HEK293 (cell line): ENCODE data around the gene SMARCD3.
A peak's percentile ranks its signal among the peaks of the same experiment; 100 is the strongest.

ENCODE experiments used
- CTCF ChIA-PET: fragments of 350-600 bp; formaldehyde crosslinking; extraction: SDS; loops from one replicate; lab custom pipeline; 2021; ENCODE audit warnings: antibody characterized with exemption; lab: Yijun Ruan, JAX
- POLR2A ChIA-PET: fragments of 300-600 bp; formaldehyde crosslinking; extraction: SDS; loops from one replicate; lab custom pipeline; 2020; ENCODE audit warnings: antibody characterized with exemption, inconsistent platforms; lab: Yijun Ruan, JAX
- H3K27ac ChIP-seq: fragments of 200-500 bp; sonication (Bioruptor generic); 2 replicates; pipeline ENCODE4 v1.5.1; 2014; ENCODE audit warnings: low read depth, low read length, control low read depth, inconsistent platforms; ENCODE audit errors: extremely low read depth
- H3K36me3 ChIP-seq, 2 experiments: fragments of 200-500 bp in 1 of 2; sonication (Bioruptor generic) in 1 of 2; 1 replicate in 1 of 2; 2 replicates in 1 of 2; pipeline ENCODE4 v1.5.1; 2014 to 2017; ENCODE audit warnings: inconsistent platforms in 2 of 2, low read length in 2 of 2; ENCODE audit not compliant: control insufficient read depth in 2 of 2, insufficient read depth in 1 of 2
- H3K4me1 ChIP-seq: fragments of 200-500 bp; sonication (Bioruptor generic); 2 replicates; pipeline ENCODE4 v1.5.1; 2014; ENCODE audit warnings: mild to moderate bottlenecking, low read length, inconsistent platforms; ENCODE audit not compliant: control insufficient read depth, insufficient read depth
- H3K4me3 ChIP-seq: 2 replicates; pipeline ENCODE4 v1.5.1; 2011; ENCODE audit warnings: low read depth, mild to moderate bottlenecking, control low read depth, low read length, moderate library complexity
- H3K9me3 ChIP-seq: fragments of 200-500 bp; sonication (Bioruptor generic); 2 replicates; pipeline ENCODE4 v1.5.1; 2014; ENCODE audit warnings: low read depth, low read length, inconsistent platforms; ENCODE audit not compliant: control insufficient read depth, insufficient read depth
- FEZF1 ChIP-seq: fragments of 450-650 bp; formaldehyde crosslinking; IDR thresholded peaks from 2 replicates; pipeline ENCODE4 v1.5.1; 2016; ENCODE audit warnings: missing biosample characterization, missing genetic modification characterization
- GFI1B ChIP-seq: fragments of 450-650 bp; formaldehyde crosslinking; IDR thresholded peaks from 2 replicates; pipeline ENCODE4 v1.5.1; 2016; ENCODE audit warnings: missing biosample characterization, missing genetic modification characterization
- GLIS2 ChIP-seq: fragments of 450-650 bp; formaldehyde crosslinking; IDR thresholded peaks from 2 replicates; pipeline ENCODE4 v1.5.1; 2016; ENCODE audit warnings: missing biosample characterization, missing genetic modification characterization
- HOXC10 ChIP-seq: sonication (generic); formaldehyde crosslinking; IDR thresholded peaks from 2 replicates; pipeline ENCODE4 v1.8.1; 2023; ENCODE audit warnings: mild to moderate bottlenecking, missing genetic modification reagents
- KLF8 ChIP-seq: fragments of 450-650 bp; formaldehyde crosslinking; IDR thresholded peaks from 2 replicates; pipeline ENCODE4 v1.5.1; 2016; ENCODE audit warnings: missing biosample characterization, missing genetic modification characterization
- SP3 ChIP-seq: fragments of 450-650 bp; formaldehyde crosslinking; IDR thresholded peaks from 2 replicates; pipeline ENCODE4 v1.5.1; 2016; ENCODE audit warnings: missing biosample characterization, missing genetic modification characterization
- ZBTB20 ChIP-seq: fragments of 450-650 bp; formaldehyde crosslinking; IDR thresholded peaks from 2 replicates; pipeline ENCODE4 v1.5.1; 2016; ENCODE audit warnings: missing biosample characterization, missing genetic modification characterization
- ZBTB26 ChIP-seq: fragments of 450-650 bp; formaldehyde crosslinking; optimal IDR thresholded peaks from 2 replicates; pipeline ENCODE3; 2016; ENCODE audit warnings: missing biosample characterization, mild to moderate bottlenecking, missing genetic modification characterization
- ZBTB44 ChIP-seq: fragments of 450-650 bp; IDR thresholded peaks from 2 replicates; pipeline ENCODE4 v1.5.1; 2018; ENCODE audit warnings: missing biosample characterization, mild to moderate bottlenecking, missing genetic modification characterization
- ZNF121 ChIP-seq: fragments of 450-650 bp; formaldehyde crosslinking; IDR thresholded peaks from 2 replicates; pipeline ENCODE4 v1.5.1; 2016; ENCODE audit warnings: missing biosample characterization, missing genetic modification characterization
- ZNF214 ChIP-seq: fragments of 450-650 bp; formaldehyde crosslinking; IDR thresholded peaks from 2 replicates; pipeline ENCODE4 v1.5.1; 2017; ENCODE audit warnings: missing biosample characterization, mild to moderate bottlenecking, missing genetic modification characterization, borderline replicate concordance
- ZNF398 ChIP-seq: fragments of 450-650 bp; formaldehyde crosslinking; IDR thresholded peaks from 2 replicates; pipeline ENCODE4 v1.5.1; 2017; ENCODE audit warnings: missing biosample characterization, missing genetic modification characterization
- ZNF521 ChIP-seq: fragments of 450-650 bp; formaldehyde crosslinking; IDR thresholded peaks from 2 replicates; pipeline ENCODE4 v1.5.1; 2017; ENCODE audit warnings: missing biosample characterization, mild to moderate bottlenecking, missing genetic modification characterization
- ZNF549 ChIP-seq: fragments of 450-650 bp; IDR thresholded peaks from 2 replicates; pipeline ENCODE4 v1.5.1; 2018; ENCODE audit warnings: missing biosample characterization, missing genetic modification characterization, mild to moderate bottlenecking, inconsistent platforms, moderate library complexity
- ZNF571 ChIP-seq: fragments of 450-650 bp; formaldehyde crosslinking; IDR thresholded peaks from 2 replicates; pipeline ENCODE4 v1.5.0; 2017; ENCODE audit warnings: missing biosample characterization, missing genetic modification characterization
- ZNF610 ChIP-seq: fragments of 450-650 bp; formaldehyde crosslinking; IDR thresholded peaks from 2 replicates; pipeline ENCODE4 v1.5.1; 2016; ENCODE audit warnings: missing biosample characterization, missing genetic modification characterization, borderline replicate concordance
- ZNF654 ChIP-seq: fragments of 450-650 bp; formaldehyde crosslinking; IDR thresholded peaks from 2 replicates; pipeline ENCODE4 v1.5.1; 2016; ENCODE audit warnings: low read depth, missing biosample characterization, missing genetic modification characterization
- ZNF692 ChIP-seq: fragments of 450-650 bp; formaldehyde crosslinking; IDR thresholded peaks from 2 replicates; pipeline ENCODE4 v1.5.1; 2016; ENCODE audit warnings: missing biosample characterization, missing genetic modification characterization
- ZNF707 ChIP-seq: fragments of 450-650 bp; formaldehyde crosslinking; IDR thresholded peaks from 2 replicates; pipeline ENCODE4 v1.5.1; 2016; ENCODE audit warnings: missing biosample characterization, missing genetic modification characterization
- ZNF830 ChIP-seq: fragments of 450-650 bp; IDR thresholded peaks from 2 replicates; pipeline ENCODE4 v1.5.0; 2018; ENCODE audit warnings: missing biosample characterization, missing genetic modification characterization, low read depth, mild to moderate bottlenecking, moderate library complexity
- ZSCAN30 ChIP-seq: fragments of 450-650 bp; IDR thresholded peaks from 2 replicates; pipeline ENCODE4 v1.5.1; 2018; ENCODE audit warnings: missing biosample characterization, mild to moderate bottlenecking, missing genetic modification characterization, moderate library complexity

SMARCD3 gene

GRCh38 chr7:151245360-151246101, 3.0 kb downstream of the SMARCD3 start (continued):
- peak; percentile 44; the same call in 1 of the 2 replicates for TF ChIP-seq ZBTB20 (tag by site-specific recombination)
- TF ChIP-seq ZNF830 (tag by site-specific recombination): no peak
- TF ChIP-seq ZBTB44 (tag by site-specific recombination): 0 out of 2 replicates have a peak, but pooled peaks have one; percentile 15
- TF ChIP-seq ZBTB26 (tag by site-specific recombination): peak; percentile 31
- 0 out of 2 replicates have a peak, but pooled peaks have one; percentile 28 for TF ChIP-seq KLF8 (tag by site-specific recombination)
- no peak for TF ChIP-seq ZNF521 (tag by site-specific recombination)
- peak; percentile 62; the same call in 1 of the 2 replicates for TF ChIP-seq ZSCAN30 (tag by site-specific recombination)
- no peak for TF ChIP-seq GFI1B (tag by site-specific recombination)
- TF ChIP-seq ZNF610 (tag by site-specific recombination): no peak
- peak; percentile 58 for TF ChIP-seq GLIS2 (tag by site-specific recombination)
- no peak for TF ChIP-seq FEZF1
- TF ChIP-seq ZNF707 (tag by site-specific recombination): no peak
- TF ChIP-seq ZNF121 (tag by site-specific recombination): no peak
- no peak for TF ChIP-seq ZNF398 (tag by site-specific recombination)

GRCh38 chr7:151244841-151245346, 3.6 kb downstream of the SMARCD3 start:
- CTCF ChIA-PET: interaction anchor here (0.5 to 4.6 kb wide), 30 partner anchors 8 to 1832 kb away, joined by 3 to 43 read pairs (median 4); partner anchors contain the start of genes ABCF2 and CHPF2

GRCh38 chr7:151244196-151244840, 4.2 kb downstream of the SMARCD3 start:
- POLR2A ChIA-PET: interaction anchor here (1.0 to 4.1 kb wide), 3 partner anchors 9 to 17 kb away, joined by 3 to 23 read pairs (median 4); partner anchors contain the start of genes ABCF2 and CHPF2
- no peak overlapping the region for H3K27ac ChIP-seq
- H3K36me3 ChIP-seq: peaks cover 0 to 38% of the 10 kb centered on the region in 2 experiments; a peak in 1 of 3 replicates
- no peaks in the 10 kb centered on the region for H3K9me3 ChIP-seq
- peaks cover 3% of the 10 kb centered on the region; the same call in 1 of the 2 replicates for H3K4me1 ChIP-seq
- H3K4me3 ChIP-seq: no peak overlapping the region
- CTCF ChIA-PET: interaction anchor here (0.5 to 4.6 kb wide), 42 partner anchors 8 to 1831 kb away, joined by 3 to 43 read pairs (median 4); partner anchors contain the start of genes ABCF2 and CHPF2
- TF ChIP-seq ZNF692 (0 out of 2 replicates have a peak, but pooled peaks have one; percentile 12), ZNF549 (no peak), ZNF214 (no peak), ZNF654 (tag by site-specific recombination) (peak; percentile 51), HOXC10 (no peak)

More at GRCh38 chr7:151244841-151245346, 3.6 kb downstream of the SMARCD3 start:
- Histone ChIP-seq H3K4me3 (peak overlapping the region; percentile 13), H3K27ac (no peak overlapping the region), H3K36me3 (peaks cover 0 to 33% of the 10 kb centered on the region in 2 experiments; a peak in 1 of 3 replicates), H3K4me1 (peaks cover 3% of the 10 kb centered on the region; the same call in 1 of the 2 replicates), H3K9me3 (no peaks in the 10 kb centered on the region)
- TF ChIP-seq ZNF571 (tag by site-specific recombination) (no peak), SP3 (peak; percentile 49; the same call in 1 of the 2 replicates)
- POLR2A ChIA-PET: interaction anchor here (1.0 to 4.1 kb wide), 3 partner anchors 9 to 18 kb away, joined by 3 to 23 read pairs (median 4); partner anchors contain the start of genes ABCF2 and CHPF2
